Astrocyte (in vitro differentiated cells and primary cell): ENCODE measurements around the gene RTF1. TPM values are rescaled to one million over a fixed set of nuclear protein-coding genes. Genes with fewer than 3 reads are reported as not detected.

Experiments
- DNase-seq: peaks from one replicate; pipeline ENCODE4 v3.0.0-alpha.2; 2010; ENCODE audit warnings: low read depth
- FAIRE-seq: peaks from 2 replicates; lab custom pipeline; 2011; peaks lifted over from hg19 to GRCh38; lab: Jason Lieb, UNC
- H2AFZ ChIP-seq: 2 replicates; pipeline ENCODE4 v1.6.0; 2012; ENCODE audit warnings: low read depth, low read length, inconsistent platforms
- H3K27ac ChIP-seq: 2 replicates; pipeline ENCODE4 v1.5.1; 2011; ENCODE audit warnings: low read depth, low read length, inconsistent platforms
- H3K27me3 ChIP-seq: 2 replicates; pipeline ENCODE4 v1.6.0; 2011; ENCODE audit warnings: low read length, inconsistent platforms; ENCODE audit not compliant: insufficient read depth
- H3K36me3 ChIP-seq: 2 replicates; pipeline ENCODE4 v1.5.1; 2011; ENCODE audit warnings: low read length, inconsistent platforms; ENCODE audit not compliant: insufficient read depth
- H3K4me1 ChIP-seq: 2 replicates; pipeline ENCODE4 v1.5.1; 2011; ENCODE audit warnings: low read length, inconsistent platforms; ENCODE audit not compliant: insufficient read depth
- H3K4me2 ChIP-seq: 2 replicates; pipeline ENCODE4 v1.6.0; 2012; ENCODE audit warnings: low read length, inconsistent platforms
- H3K4me3 ChIP-seq: 2 replicates; pipeline ENCODE4 v1.5.1; 2011; ENCODE audit warnings: low read depth, mild to moderate bottlenecking, low read length, inconsistent platforms; ENCODE audit not compliant: insufficient read depth
- H3K79me2 ChIP-seq: 2 replicates; pipeline ENCODE4 v1.6.0; 2012; ENCODE audit warnings: mild to moderate bottlenecking, low read length, inconsistent platforms; ENCODE audit not compliant: insufficient read depth
- H3K9ac ChIP-seq: 2 replicates; pipeline ENCODE4 v1.6.0; 2012; ENCODE audit warnings: mild to moderate bottlenecking, low read length, inconsistent platforms
- H3K9me3 ChIP-seq: 2 replicates; pipeline ENCODE4 v1.5.1; 2012; ENCODE audit warnings: low read depth, mild to moderate bottlenecking, low read length, inconsistent platforms; ENCODE audit not compliant: insufficient read depth
- H4K20me1 ChIP-seq: 2 replicates; pipeline ENCODE4 v1.6.0; 2012; ENCODE audit warnings: low read length, inconsistent platforms; ENCODE audit not compliant: insufficient read depth
- H3K27ac Mint-ChIP-seq: one replicate; pipeline ENCODE4 v1.8.0; 2021; ENCODE audit warnings: mild to moderate bottlenecking, mixed read lengths; ENCODE audit not compliant: unreplicated experiment
- H3K27me3 Mint-ChIP-seq: one replicate; pipeline ENCODE4 v1.8.0; 2021; ENCODE audit warnings: low read depth, mixed read lengths; ENCODE audit not compliant: unreplicated experiment
- H3K36me3 Mint-ChIP-seq: one replicate; pipeline ENCODE4 v1.8.0; 2021; ENCODE audit warnings: low read depth, mixed read lengths; ENCODE audit not compliant: unreplicated experiment
- H3K4me1 Mint-ChIP-seq: one replicate; pipeline ENCODE4 v1.8.0; 2021; ENCODE audit warnings: low read depth, mixed read lengths; ENCODE audit not compliant: unreplicated experiment
- H3K4me3 Mint-ChIP-seq: one replicate; pipeline ENCODE4 v1.8.0; 2021; ENCODE audit warnings: mild to moderate bottlenecking, moderate library complexity, mixed read lengths; ENCODE audit not compliant: unreplicated experiment
- H3K9me3 Mint-ChIP-seq: one replicate; pipeline ENCODE4 v1.8.0; 2021; ENCODE audit warnings: mild to moderate bottlenecking, mixed read lengths; ENCODE audit not compliant: unreplicated experiment
- CTCF ChIP-seq: IDR thresholded peaks from 2 replicates; pipeline ENCODE4 v1.5.1; 2011; ENCODE audit warnings: low read depth, mild to moderate bottlenecking, inconsistent platforms, low read length, moderate library complexity; ENCODE audit not compliant: insufficient read depth
- EZH2 ChIP-seq: IDR thresholded peaks from 2 replicates; pipeline ENCODE4 v1.6.1; 2012; ENCODE audit warnings: mild to moderate bottlenecking, low read length, inconsistent platforms; ENCODE audit not compliant: insufficient read depth
- total RNA-seq: library from RNA; stranded (reverse); gene quantifications from 2 replicates; pipeline ENCODE4 v1.2.1, GENCODE V29; 2021

RTF1 gene
- total RNA-seq, 1 donor from 2014 or later: 42.0 TPM

GRCh38 chr15:41507820-41508290 lies 91.0 kb downstream of the RTF1 start:
- no peak overlapping the region for H3K4me3 ChIP-seq
- H3K9me3 ChIP-seq: no peaks in the 10 kb centered on the region
- Mint-ChIP-seq H3K27ac (no peak overlapping the region), H3K27me3 (peaks cover 83% of the 10 kb centered on the region), H3K4me1 (no peaks in the 10 kb centered on the region), H3K9me3 (no peaks in the 10 kb centered on the region), H3K4me3 (no peak overlapping the region), H3K36me3 (no peaks in the 10 kb centered on the region)
- no peak overlapping the region for H2AFZ ChIP-seq
- H4K20me1 ChIP-seq: peaks cover 5% of the 10 kb centered on the region
- FAIRE-seq (no peak), DNase-seq (no peak)
- peaks cover 50% of the 10 kb centered on the region for H3K27me3 ChIP-seq
- no peak overlapping the region for H3K4me2 ChIP-seq
- no peaks in the 10 kb centered on the region for H3K36me3 ChIP-seq
- H3K27ac ChIP-seq: no peak overlapping the region
- no peak for TF ChIP-seq EZH2
- no peak for TF ChIP-seq CTCF
- no peak overlapping the region for H3K9ac ChIP-seq
- H3K79me2 ChIP-seq: no peaks in the 10 kb centered on the region
- peaks cover 2% of the 10 kb centered on the region for H3K4me1 ChIP-seq

- Histone ChIP-seq H3K4me3 (no peak overlapping the region), H4K20me1 (no peaks in the 10 kb centered on the region), H2AFZ (no peak overlapping the region), H3K9ac (no peak overlapping the region), H3K4me2 (no peak overlapping the region), H3K4me1 (peaks cover 14% of the 10 kb centered on the region), H3K36me3 (no peaks in the 10 kb centered on the region), H3K27me3 (peaks cover 35% of the 10 kb centered on the region), H3K27ac (no peak overlapping the region), H3K79me2 (no peaks in the 10 kb centered on the region), H3K9me3 (no peaks in the 10 kb centered on the region)
- TF ChIP-seq CTCF (no peak), EZH2 (no peak)
- H3K4me3 Mint-ChIP-seq: no peak overlapping the region
- no peak overlapping the region for H3K27ac Mint-ChIP-seq
- DNase-seq: no peak
- peaks cover 78% of the 10 kb centered on the region for H3K27me3 Mint-ChIP-seq
- H3K4me1 Mint-ChIP-seq: no peaks in the 10 kb centered on the region
- H3K36me3 Mint-ChIP-seq: peaks cover 8% of the 10 kb centered on the region
- no peak for FAIRE-seq
- H3K9me3 Mint-ChIP-seq: peaks cover 2% of the 10 kb centered on the region
These were observed 93.8 kb downstream of the RTF1 start for GRCh38 chr15:41510728-41511127.

GRCh38 chr15:41511331-41511898 lies 94.5 kb downstream of the RTF1 start:
- TF ChIP-seq EZH2: peak; percentile 93
- TF ChIP-seq CTCF: no peak

More at GRCh38 chr15:41511331-41511898, 94.5 kb downstream of the RTF1 start:
- peaks cover 35% of the 10 kb centered on the region for H3K27me3 ChIP-seq
- H3K36me3 ChIP-seq: no peaks in the 10 kb centered on the region
- Mint-ChIP-seq H3K9me3 (peaks cover 2% of the 10 kb centered on the region), H3K27ac (no peak overlapping the region), H3K27me3 (peaks cover 71% of the 10 kb centered on the region), H3K36me3 (peaks cover 12% of the 10 kb centered on the region), H3K4me3 (no peak overlapping the region), H3K4me1 (no peaks in the 10 kb centered on the region)
- no peak overlapping the region for H3K9ac ChIP-seq
- no peaks in the 10 kb centered on the region for H4K20me1 ChIP-seq
- DNase-seq (no peak), FAIRE-seq (no peak)
- no peak overlapping the region for H2AFZ ChIP-seq
- H3K27ac ChIP-seq: no peak overlapping the region
- H3K4me1 ChIP-seq: peaks cover 14% of the 10 kb centered on the region
- H3K9me3 ChIP-seq: no peaks in the 10 kb centered on the region
- H3K79me2 ChIP-seq: no peaks in the 10 kb centered on the region
- no peak overlapping the region for H3K4me2 ChIP-seq
- no peak overlapping the region for H3K4me3 ChIP-seq
